Measurements from ENCODE around the gene WWOX. TPM values are rescaled to one million over a fixed set of nuclear protein-coding genes. Genes with fewer than 3 reads are reported as not detected.

The WWOX gene
- total and polyA plus RNA-seq, 4 donors: 5.4 to 61.5 (median 18.4) TPM

- 65 to 70% methylated on average over 9 of the region's 9 CpGs for WGBS, 2 donors
- no peak for ATAC-seq (ENCODE audit: insufficient read depth, low FRiP score)
- no peak overlapping the region for H3K4me3 ChIP-seq
- no peak overlapping the region for H3K9ac ChIP-seq (ENCODE audit: insufficient read depth in 1 of 2, low read length in 2 of 2)
- H3K27me3 ChIP-seq (ENCODE audit: control insufficient read depth in 3 of 3, insufficient read depth in 3 of 3, low read length in 2 of 3): no peaks in the 10 kb centered on the region
- no peak for TF ChIP-seq CTCF (IDR thresholded peaks at IDR 0.05; ENCODE audit: control extremely low read depth, extremely low read depth)
- H3K9me3 ChIP-seq (ENCODE audit: control insufficient read depth in 4 of 4, insufficient read depth in 3 of 4, low read length in 3 of 4): peaks cover 0 to 2% (median 0%) of the 10 kb centered on the region in 4 donors
- no peaks in the 10 kb centered on the region for H3K36me3 ChIP-seq (ENCODE audit: control insufficient read depth in 4 of 4, insufficient read depth in 4 of 4, low read length in 4 of 4)
- peaks cover 0 to 7% (median 0%) of the 10 kb centered on the region in 5 donors for H3K4me1 ChIP-seq (ENCODE audit: control insufficient read depth in 5 of 5, insufficient read depth in 5 of 5, low read length in 5 of 5)
- peak in 2 of 3 donors; percentile 38 to 53 for DNase-seq
- no peak overlapping the region for H3K27ac ChIP-seq (ENCODE audit: low read depth in 1 of 2, low read length in 1 of 2)
These were observed 816.4 kb downstream of the WWOX start for GRCh38 chr16:78915811-78916345.

GRCh38 chr16:78916928-78917545 is 817.6 kb downstream of the WWOX start:
- WGBS, 2 donors: 84 to 87% methylated on average over 7 of the region's 7 CpGs
- no peak overlapping the region for H3K27ac ChIP-seq (ENCODE audit: low read depth in 1 of 2, low read length in 1 of 2)
- no peak for ATAC-seq (ENCODE audit: insufficient read depth, low FRiP score)
- DNase-seq: peak in 2 of 3 donors; percentile 37 to 68
- no peak for TF ChIP-seq CTCF (IDR thresholded peaks at IDR 0.05; ENCODE audit: control extremely low read depth, extremely low read depth)
- H3K9me3 ChIP-seq (ENCODE audit: control insufficient read depth in 4 of 4, insufficient read depth in 3 of 4, low read length in 3 of 4): peaks cover 2 to 9% (median 5%) of the 10 kb centered on the region in 4 donors
- H3K4me1 ChIP-seq (ENCODE audit: control insufficient read depth in 5 of 5, insufficient read depth in 5 of 5, low read length in 5 of 5): peaks cover 0 to 7% (median 0%) of the 10 kb centered on the region in 5 donors
- no peak overlapping the region for H3K4me3 ChIP-seq
- H3K9ac ChIP-seq (ENCODE audit: insufficient read depth in 1 of 2, low read length in 2 of 2): no peak overlapping the region
- H3K36me3 ChIP-seq (ENCODE audit: control insufficient read depth in 4 of 4, insufficient read depth in 4 of 4, low read length in 4 of 4): no peaks in the 10 kb centered on the region
- H3K27me3 ChIP-seq (ENCODE audit: control insufficient read depth in 3 of 3, insufficient read depth in 3 of 3, low read length in 2 of 3): no peaks in the 10 kb centered on the region

GRCh38 chr16:78918805-78919305 is 819.4 kb downstream of the WWOX start:
- no peaks in the 10 kb centered on the region for H3K27me3 ChIP-seq (ENCODE audit: control insufficient read depth in 3 of 3, insufficient read depth in 3 of 3, low read length in 2 of 3)
- ATAC-seq (ENCODE audit: insufficient read depth, low FRiP score) (no peak), DNase-seq (no peak)
- no peak overlapping the region for H3K27ac ChIP-seq (ENCODE audit: low read depth in 1 of 2, low read length in 1 of 2)
- H3K9ac ChIP-seq (ENCODE audit: insufficient read depth in 1 of 2, low read length in 2 of 2): no peak overlapping the region
- peaks cover 2 to 10% (median 5%) of the 10 kb centered on the region in 4 donors for H3K9me3 ChIP-seq (ENCODE audit: control insufficient read depth in 4 of 4, insufficient read depth in 3 of 4, low read length in 3 of 4)
- peaks cover 0 to 7% (median 0%) of the 10 kb centered on the region in 5 donors for H3K4me1 ChIP-seq (ENCODE audit: control insufficient read depth in 5 of 5, insufficient read depth in 5 of 5, low read length in 5 of 5)
- H3K4me3 ChIP-seq: no peak overlapping the region
- WGBS, 2 donors: 83 to 84% methylated on average over 8 of the region's 8 CpGs
- H3K36me3 ChIP-seq (ENCODE audit: control insufficient read depth in 4 of 4, insufficient read depth in 4 of 4, low read length in 4 of 4): no peaks in the 10 kb centered on the region
- TF ChIP-seq CTCF (IDR thresholded peaks at IDR 0.05; ENCODE audit: control extremely low read depth, extremely low read depth): no peak
